Stimulated activated CD8-positive, alpha-beta memory T cell treated with anti-CD3 and anti-CD28 coated beads, Interleukin-2, amount 100 ng/mL, for 48 hours (primary cell): Measurements from ENCODE around the gene PSPC1.

ENCODE experiments used
- DNase-seq, 2 donors: peaks; one replicate each; pipeline ENCODE4 v3.0.0-alpha.2; 2020; ENCODE audit warnings: low read depth in 2 of 2

The PSPC1 gene

DNA sequence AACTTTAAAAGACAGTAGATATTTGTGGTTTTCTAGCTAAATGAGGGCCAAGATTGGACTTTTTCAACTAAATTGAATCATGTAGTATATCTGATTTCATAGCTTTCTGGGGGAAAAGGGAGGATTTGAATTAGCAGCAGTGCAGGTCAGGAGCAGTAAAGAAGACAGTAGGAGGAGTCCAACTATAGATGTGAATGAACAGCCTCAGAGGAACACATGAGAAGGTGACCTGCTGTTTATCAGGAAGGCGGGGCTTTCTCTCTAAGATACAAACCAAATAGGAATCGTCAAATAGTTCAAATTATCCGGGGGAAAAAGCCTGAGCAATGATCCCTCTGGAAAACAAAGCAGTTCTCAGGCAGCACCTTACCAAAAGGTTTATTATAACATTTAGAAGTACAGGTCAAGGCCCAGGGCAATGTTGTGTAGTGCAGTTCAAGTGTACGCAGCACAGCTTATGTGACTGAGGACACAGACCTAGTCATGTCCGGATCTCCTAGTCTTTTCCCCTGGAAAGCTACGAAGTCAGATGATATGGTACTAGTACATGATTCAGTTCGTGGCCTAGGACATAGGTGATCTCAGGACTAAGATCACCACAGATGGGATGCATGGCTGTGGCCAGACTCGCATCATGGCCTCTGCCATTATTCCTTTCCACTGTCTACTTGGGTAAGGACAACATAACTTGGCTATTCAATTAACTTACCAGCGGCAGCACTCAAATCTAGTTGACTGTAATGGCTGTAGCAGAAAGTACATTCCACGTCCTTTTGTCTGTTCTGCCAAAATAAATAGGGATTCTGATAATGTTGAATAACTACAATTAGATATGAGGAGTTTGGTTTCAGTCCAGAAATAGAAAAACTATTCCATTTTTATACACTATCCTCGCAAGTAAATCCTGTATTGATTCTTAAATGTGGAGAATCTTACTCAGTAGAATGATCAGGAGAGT lies 109.0 kb downstream of the PSPC1 start:
- DNase-seq = no peak

DNA sequence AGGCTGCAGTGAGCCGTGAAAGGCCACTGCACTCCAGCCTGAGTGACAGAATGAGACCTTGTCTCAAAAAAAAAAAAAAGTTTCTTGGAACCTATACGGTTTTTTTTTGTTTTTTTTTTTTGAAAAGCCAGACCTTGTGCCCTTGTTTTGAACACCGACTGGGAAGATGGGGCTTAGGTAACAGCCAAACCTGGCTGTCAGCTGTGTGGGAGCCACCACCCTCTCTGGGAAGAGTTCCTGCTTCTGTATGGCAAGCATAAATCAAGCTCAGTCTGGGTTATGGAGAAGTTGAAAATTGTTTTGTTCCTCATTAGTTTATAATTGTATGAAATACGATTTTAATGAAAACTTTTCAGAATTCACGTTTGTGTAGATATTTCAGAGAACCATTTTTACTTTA lies 109.8 kb downstream of the PSPC1 start:
- no peak for DNase-seq

DNA sequence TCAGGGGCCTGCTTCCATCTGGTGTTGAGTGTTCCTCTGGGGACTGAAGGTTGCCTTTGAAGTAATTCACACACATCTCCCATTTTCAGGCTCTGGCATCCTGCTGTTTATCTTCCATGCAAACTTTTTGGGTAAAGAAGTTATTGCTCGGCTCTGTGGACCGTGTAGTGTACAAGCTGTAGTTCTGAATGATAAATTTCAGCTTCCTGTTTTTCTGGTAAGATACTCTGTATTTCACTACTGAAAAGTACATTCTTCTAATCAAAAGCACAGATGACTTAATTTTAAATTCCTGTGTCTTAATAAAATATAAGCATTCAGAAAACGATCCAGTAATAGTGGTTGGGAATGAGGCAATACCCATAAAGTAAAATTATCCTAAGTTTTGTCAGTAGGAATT lies 112.6 kb downstream of the PSPC1 start:
- no peak for DNase-seq

DNA sequence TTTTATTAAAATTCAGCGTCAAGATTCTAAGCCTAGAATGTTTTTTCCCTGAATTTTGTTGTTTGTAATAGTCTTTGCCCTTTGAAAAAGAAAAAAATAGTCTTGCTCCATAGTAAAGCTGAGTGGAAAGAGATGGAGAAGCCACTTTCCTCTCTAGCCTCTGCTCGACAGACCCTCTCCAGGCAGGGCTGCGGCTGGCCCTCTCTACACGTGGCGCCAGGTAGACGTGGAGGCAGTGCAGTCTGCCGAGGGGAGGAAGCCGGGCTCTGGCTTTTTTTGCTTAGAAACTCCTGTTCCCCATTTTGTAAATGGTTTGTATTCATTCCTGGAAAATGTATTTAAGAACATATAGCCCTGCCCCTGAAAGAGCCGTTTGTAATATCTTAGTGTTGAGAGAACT lies 114.0 kb downstream of the PSPC1 start:
- DNase-seq = no peak

DNA sequence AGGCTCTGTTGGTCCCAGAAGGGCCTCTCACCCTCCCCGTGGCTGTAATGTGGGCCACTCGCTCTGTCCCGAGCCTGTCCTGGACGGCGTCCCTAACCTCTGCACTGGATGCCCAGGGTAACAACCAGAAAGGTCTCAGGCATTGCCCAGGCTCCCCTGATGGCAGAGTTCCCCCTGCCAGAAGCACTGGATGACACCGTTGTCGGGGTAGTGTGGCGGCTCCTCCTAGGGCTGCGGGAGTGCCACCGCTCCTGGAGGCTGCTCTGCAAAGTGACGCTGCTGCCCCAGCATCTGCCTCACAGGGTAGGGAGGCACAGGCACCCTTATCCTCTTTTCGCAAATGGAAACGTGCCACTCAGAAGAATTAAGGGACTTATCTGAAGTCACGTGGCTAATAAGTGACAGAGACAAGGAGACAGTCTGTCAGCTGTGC lies 117.3 kb downstream of the PSPC1 start:
- no peak for DNase-seq

DNA sequence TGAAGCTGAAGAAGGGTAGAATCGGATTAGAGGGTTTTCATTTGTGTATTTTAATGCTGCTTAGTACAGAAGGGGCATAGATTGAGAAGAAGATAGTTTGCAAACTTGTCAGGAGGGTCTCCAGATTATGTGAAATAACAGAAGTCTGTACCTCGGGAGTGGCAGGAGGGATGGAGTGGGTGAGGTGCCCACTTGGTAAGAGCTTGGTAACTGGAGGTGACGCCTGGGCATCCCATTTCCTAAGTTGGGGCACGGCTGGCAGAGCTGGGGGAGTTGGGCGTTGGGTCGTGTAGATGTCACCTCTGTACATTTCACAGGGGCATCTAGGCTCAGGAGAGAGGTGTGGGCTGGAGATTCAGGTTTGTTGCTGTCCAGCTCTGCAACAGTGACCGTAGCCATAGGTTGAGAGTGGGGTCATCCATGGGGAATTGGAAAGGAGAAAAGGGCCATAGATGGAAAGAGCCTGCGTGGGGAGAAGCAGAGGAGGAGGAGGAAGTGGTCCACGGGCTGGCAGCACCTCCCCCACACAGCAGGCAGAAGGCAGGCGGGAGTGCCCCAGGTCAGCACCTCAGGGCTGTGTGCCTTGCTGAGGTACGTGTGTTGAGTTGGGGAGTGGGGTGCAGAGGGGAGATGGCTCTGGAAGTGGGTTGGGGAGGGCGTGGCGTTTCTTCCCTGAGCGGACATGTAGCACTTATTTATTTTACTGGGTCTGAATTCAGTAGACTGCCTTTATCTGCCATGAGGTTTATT lies 118.1 kb downstream of the PSPC1 start:
- DNase-seq = no peak

DNA sequence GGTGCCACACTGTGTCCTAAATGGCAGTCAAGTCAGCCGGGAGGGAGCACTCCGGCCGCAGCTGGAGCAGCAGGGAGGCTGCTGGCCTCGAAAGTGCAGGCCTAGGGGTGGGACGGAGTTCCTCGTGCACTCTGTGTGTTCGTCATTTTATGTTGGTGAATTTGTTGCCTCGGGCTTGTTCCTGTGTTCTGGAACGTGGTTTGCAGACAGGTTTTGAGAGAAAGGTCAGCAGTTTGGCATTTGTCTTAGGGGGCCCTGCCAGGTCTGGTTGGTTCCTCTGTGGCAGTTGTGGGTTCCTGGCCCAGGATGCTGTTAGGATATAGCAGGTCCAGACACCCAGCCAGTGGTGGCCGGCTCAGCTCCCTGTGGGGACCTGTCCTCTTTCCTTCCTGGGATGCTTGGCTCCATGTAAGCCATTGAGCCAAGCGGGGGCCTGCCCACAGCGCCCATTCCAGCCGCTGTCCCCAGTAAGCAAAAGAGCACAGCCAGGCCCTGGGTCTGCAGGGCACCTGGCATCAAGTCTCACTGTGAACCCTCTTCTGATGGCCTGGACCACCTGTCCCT lies 119.2 kb downstream of the PSPC1 start:
- no peak for DNase-seq

DNA sequence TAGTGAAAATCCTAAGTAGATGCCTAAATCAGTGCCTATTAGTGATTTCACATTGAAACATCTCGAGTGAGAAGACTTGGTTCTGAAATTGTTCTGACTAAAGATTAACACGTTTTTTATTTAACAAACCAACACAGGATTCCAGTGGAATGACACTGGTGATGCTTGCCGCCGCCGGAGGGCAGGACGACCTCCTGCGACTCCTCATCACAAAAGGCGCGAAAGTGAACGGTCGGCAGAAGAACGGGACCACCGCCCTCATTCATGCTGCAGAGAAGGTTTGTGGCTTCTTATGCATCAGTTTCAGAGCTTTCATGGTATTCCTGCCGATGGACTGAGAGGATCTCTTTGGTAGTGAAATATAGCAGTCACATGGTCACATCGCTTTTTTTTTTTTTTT lies 121.2 kb downstream of the PSPC1 start:
- DNase-seq = no peak

DNA sequence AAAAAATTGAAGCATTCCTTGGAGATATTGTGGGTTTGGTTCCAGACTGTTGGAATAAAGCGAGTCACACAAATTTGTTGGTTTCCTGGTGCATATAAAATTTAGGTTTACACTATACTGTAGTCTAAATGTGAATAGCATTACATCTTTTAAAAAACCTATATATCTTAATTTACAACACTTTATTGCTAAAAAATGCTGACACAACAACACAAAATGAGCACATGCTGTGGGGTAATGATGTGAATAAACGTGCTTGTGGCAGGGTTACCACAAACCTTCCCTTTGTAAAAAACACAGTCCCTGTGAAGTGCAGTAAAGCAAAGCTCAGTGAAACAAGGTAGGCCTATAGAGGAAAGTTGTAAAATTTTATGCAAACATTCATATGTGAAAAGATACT lies 121.6 kb downstream of the PSPC1 start:
- DNase-seq = no peak

DNA sequence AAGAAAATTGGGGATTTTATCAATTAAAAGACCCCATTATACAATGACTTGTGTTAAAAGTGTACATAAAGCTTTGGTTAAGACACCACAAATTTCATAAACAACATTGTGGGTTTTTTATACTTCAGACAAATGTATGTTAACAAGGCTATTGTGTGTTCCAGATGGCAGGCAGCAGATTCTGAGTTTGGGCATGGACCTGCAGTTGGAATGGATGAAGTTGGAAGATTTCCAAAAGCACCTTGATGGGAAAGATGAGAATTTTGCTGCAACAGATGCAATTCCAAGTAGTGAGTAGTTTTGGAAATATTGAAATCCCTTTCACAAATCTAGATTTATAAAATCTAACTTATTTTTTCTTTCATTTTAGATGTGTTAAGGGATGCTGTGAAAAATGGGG lies 123.9 kb downstream of the PSPC1 start:
- no peak for DNase-seq

DNA sequence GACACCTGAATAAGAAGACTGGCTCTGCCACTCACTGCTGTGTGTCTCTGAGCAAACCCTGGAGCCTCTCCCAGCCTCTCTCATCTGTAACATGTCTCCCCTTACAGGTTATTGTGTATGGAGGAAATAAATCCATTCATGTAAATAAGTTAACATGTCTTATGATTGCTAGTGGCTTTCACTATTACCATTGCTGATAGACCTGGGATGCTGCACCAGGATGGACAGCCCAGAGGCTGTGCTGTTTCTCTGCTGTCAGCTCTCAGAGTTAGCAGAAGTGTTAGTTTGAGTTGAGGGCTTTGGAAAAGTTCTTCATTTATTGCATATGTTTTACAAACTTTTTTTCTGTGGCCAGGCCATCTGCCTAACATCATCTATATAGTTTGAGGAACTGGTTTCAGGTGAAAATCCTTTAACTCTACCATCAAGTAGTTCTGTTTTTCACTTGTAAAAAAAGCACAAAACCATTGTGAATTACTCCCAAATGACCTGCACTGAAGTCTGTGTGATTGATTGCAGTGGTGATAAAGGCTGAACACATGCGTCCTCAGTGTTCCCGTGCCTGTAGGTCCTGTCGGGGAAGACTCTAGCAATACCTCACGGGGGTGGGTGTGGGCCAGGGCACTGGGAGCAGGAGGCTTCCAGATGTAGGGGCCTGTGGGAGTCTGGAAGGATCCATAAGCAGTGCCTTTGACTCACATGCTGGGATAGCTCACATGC lies 124.7 kb downstream of the PSPC1 start:
- no peak for DNase-seq
